ENCODE results near the gene PTPRF.

- TF ChIP-seq CTCF (conservative IDR thresholded peaks at IDR 0.05; ENCODE audit: low read depth, low read length) (no peak), EZH2 (IDR thresholded peaks at IDR 0.05; ENCODE audit: borderline replicate concordance, low read depth, low read length, poor library complexity, severe bottlenecking) (no peak)
Measured at GRCh38 chr1:43666608-43667007, 135.9 kb downstream of the PTPRF start.
